Peyer's patch (tissue), 4 donors: ENCODE data around the gene IL17C. TPM values are rescaled to one million over a fixed set of nuclear protein-coding genes. Genes with fewer than 3 reads are reported as not detected.

ENCODE experiments used
- DNase-seq, 3 donors: peaks; one replicate each; pipeline ENCODE4 v3.0.0-alpha.2; 2017 to 2019
- H3K27ac ChIP-seq, 4 donors: fragments of 200-600 bp; sonication (generic); one replicate each; pipeline ENCODE4 v1.5.1; 2016 to 2019
- H3K27me3 ChIP-seq, 2 donors: fragments of 200-600 bp; sonication (generic); one replicate each; pipeline ENCODE4 v1.5.1; 2019
- H3K36me3 ChIP-seq, 3 donors: fragments of 200-600 bp; sonication (generic); one replicate each; pipeline ENCODE4 v1.5.1; 2016 to 2019
- H3K4me1 ChIP-seq, 4 donors: fragments of 200-600 bp; sonication (generic); one replicate each; pipeline ENCODE4 v1.5.1; 2016 to 2019
- H3K4me3 ChIP-seq, 4 donors: fragments of 200-600 bp; sonication (generic); 1 replicate in 3 of 4; 2 replicates in 1 of 4; pipeline ENCODE4 v1.5.1; 2016 to 2019; ENCODE audit warnings: mild to moderate bottlenecking in 1 of 4
- H3K9me3 ChIP-seq, 4 donors: fragments of 200-600 bp; sonication (generic); one replicate each; pipeline ENCODE4 v1.5.1; 2016 to 2019; ENCODE audit warnings: mild to moderate bottlenecking in 1 of 4
- POLR2A ChIP-seq, 2 donors: fragments of 450-650 bp; IDR thresholded peaks; one replicate each; pipeline ENCODE4 v1.5.1; 2017; ENCODE audit warnings: antibody characterized with exemption in 2 of 2, mild to moderate bottlenecking in 2 of 2, moderate library complexity in 2 of 2
- total RNA-seq, 4 donors: library from RNA; depleted of rRNA; stranded (reverse); fragments of >200 nt; gene quantifications; one replicate each; pipeline ENCODE4 v1.1.0, GENCODE V29; 2016
- TF ChIP-seq, protein P1 (sequence below), 6 experiments: fragments of 450-650 bp in 4 of 6; fragments of 200-600 bp in 2 of 6; sonication (generic) in 1 of 6; IDR thresholded peaks; one replicate each; pipeline ENCODE4 v1.5.1; 2017 to 2019; ENCODE audit warnings: antibody characterized with exemption in 6 of 6, mild to moderate bottlenecking in 3 of 6, moderate library complexity in 1 of 6

The IL17C gene
- total RNA-seq, 4 donors from 2014 or later = not detected

GRCh38 chr16:88672776-88673175, 34.4 kb downstream of the IL17C start:
- H3K4me3 ChIP-seq = no peak overlapping the region
- no peaks in the 10 kb centered on the region for H3K36me3 ChIP-seq
- TF ChIP-seq, protein P1, sequence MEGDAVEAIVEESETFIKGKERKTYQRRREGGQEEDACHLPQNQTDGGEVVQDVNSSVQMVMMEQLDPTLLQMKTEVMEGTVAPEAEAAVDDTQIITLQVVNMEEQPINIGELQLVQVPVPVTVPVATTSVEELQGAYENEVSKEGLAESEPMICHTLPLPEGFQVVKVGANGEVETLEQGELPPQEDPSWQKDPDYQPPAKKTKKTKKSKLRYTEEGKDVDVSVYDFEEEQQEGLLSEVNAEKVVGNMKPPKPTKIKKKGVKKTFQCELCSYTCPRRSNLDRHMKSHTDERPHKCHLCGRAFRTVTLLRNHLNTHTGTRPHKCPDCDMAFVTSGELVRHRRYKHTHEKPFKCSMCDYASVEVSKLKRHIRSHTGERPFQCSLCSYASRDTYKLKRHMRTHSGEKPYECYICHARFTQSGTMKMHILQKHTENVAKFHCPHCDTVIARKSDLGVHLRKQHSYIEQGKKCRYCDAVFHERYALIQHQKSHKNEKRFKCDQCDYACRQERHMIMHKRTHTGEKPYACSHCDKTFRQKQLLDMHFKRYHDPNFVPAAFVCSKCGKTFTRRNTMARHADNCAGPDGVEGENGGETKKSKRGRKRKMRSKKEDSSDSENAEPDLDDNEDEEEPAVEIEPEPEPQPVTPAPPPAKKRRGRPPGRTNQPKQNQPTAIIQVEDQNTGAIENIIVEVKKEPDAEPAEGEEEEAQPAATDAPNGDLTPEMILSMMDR (IDR thresholded peaks at IDR 0.05) = peak in 4 of 6 experiments; percentile 5 to 44 (median 35)
- TF ChIP-seq POLR2A (IDR thresholded peaks at IDR 0.05) = no peak
- H3K27ac ChIP-seq = no peak overlapping the region
- H3K27me3 ChIP-seq = no peaks in the 10 kb centered on the region
- no peaks in the 10 kb centered on the region for H3K9me3 ChIP-seq
- no peak for DNase-seq
- H3K4me1 ChIP-seq = no peaks in the 10 kb centered on the region

GRCh38 chr16:88673716-88674379, 35.5 kb downstream of the IL17C start:
- H3K9me3 ChIP-seq = no peaks in the 10 kb centered on the region
- H3K27me3 ChIP-seq = no peaks in the 10 kb centered on the region
- no peaks in the 10 kb centered on the region for H3K4me1 ChIP-seq
- TF ChIP-seq POLR2A (IDR thresholded peaks at IDR 0.05) = no peak
- TF ChIP-seq, protein P1 (IDR thresholded peaks at IDR 0.05) = no peak
- no peak for DNase-seq
- H3K4me3 ChIP-seq = no peak overlapping the region
- no peaks in the 10 kb centered on the region for H3K36me3 ChIP-seq
- H3K27ac ChIP-seq = no peak overlapping the region

DNA sequence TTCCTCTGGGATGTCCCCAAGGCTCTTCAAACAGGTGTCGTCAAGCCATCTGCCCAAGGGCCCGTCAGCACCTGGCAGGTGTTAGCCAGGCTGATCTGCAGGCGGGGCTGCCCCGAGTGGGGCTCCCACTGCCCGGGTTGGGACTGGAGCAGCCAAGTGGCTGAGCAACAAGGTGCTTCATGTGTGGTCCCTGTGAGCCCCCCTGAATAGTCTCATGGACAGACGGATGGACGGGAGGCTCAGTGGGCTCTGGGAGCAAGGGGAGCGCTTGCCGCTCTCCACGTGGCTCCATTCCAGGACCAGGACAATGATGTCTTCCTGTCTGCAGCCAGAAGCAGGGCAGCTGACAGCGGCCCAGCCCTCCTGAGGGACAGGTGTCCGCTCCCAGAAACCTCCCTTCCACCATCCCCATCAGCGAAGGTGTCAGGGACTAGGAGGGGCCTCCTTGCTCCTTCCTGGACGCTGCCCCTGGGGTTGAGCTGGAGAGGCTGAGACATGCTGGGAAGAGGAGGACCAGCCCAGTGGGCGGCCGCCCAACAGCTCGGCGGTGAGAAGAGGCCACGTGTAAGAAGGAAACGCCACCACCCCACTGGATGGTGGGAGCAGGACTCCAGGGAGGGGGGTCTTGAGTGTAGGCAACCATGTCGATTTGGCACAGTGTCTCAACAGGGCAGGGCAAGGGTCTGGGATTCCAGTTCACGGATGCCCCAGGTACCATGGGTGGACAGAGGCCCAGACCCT, 38.3 kb downstream of the IL17C start:
- TF ChIP-seq, protein P1 (IDR thresholded peaks at IDR 0.05) = no peak
- no peak for TF ChIP-seq POLR2A (IDR thresholded peaks at IDR 0.05)
- no peaks in the 10 kb centered on the region for H3K9me3 ChIP-seq
- H3K27ac ChIP-seq = no peak overlapping the region
- no peaks in the 10 kb centered on the region for H3K27me3 ChIP-seq
- H3K36me3 ChIP-seq = no peaks in the 10 kb centered on the region
- DNase-seq = no peak
- peaks cover 0 to 13% (median 8%) of the 10 kb centered on the region in 4 donors for H3K4me1 ChIP-seq
- no peak overlapping the region for H3K4me3 ChIP-seq

- TF ChIP-seq POLR2A (IDR thresholded peaks at IDR 0.05) = no peak
- TF ChIP-seq, protein P1 (IDR thresholded peaks at IDR 0.05) = no peak
- H3K4me3 ChIP-seq = no peak overlapping the region
- no peaks in the 10 kb centered on the region for H3K36me3 ChIP-seq
- peaks cover 0 to 19% (median 13%) of the 10 kb centered on the region in 4 donors for H3K4me1 ChIP-seq
- H3K27me3 ChIP-seq = no peaks in the 10 kb centered on the region
- no peak for DNase-seq
- H3K9me3 ChIP-seq = no peaks in the 10 kb centered on the region
- H3K27ac ChIP-seq = no peak overlapping the region
Observed at GRCh38 chr16:88677721-88678120, 39.3 kb downstream of the IL17C start.

DNA sequence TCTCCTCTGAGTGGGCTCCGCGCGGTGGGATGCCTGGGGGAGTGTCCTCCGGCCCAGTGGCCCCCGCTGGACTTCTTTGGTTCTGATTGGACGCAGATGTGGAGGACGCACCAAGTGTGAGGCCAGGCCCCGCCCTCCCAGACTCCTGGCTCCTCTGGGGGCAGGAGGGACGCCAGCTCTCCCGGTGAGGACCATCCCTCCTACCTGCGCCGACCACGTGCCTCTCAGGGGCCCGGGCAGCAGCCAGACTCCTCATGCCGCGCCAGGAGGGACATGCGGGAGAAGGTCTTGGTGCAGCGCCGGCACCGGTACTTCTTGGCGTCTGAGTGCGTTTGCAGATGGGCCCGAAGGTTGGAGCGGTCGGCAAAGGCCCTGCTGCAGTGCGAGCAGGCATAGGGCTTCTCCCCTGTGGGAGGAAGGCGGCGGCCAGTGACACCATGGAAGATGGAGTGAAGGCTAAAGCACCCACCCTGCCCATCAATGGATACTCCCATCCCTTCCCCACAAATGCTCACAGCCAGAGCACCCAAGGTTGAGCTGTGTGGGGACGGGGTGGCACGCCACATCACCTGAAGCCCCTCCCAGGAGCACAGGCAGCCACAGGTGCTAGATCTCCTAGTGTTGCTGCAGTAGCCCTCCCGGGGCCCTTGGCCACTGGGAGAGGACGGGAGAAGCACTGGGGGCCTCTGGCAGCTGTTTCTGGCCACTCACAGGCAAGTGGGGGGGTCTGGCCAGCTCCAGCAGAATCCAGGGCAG, 40.0 kb downstream of the IL17C start:
- Histone ChIP-seq H3K4me1 (peaks cover 0 to 19% (median 13%) of the 10 kb centered on the region in 4 donors), H3K36me3 (no peaks in the 10 kb centered on the region), H3K4me3 (no peak overlapping the region), H3K27ac (no peak overlapping the region), H3K9me3 (no peaks in the 10 kb centered on the region), H3K27me3 (no peaks in the 10 kb centered on the region)
- no peak for DNase-seq
- TF ChIP-seq POLR2A (IDR thresholded peaks at IDR 0.05) = no peak
- TF ChIP-seq, protein P1 (IDR thresholded peaks at IDR 0.05) = no peak
